Upper lobe of left lung (tissue), 6 donors: ENCODE measurements around the gene TUBB1. TPM values are rescaled to one million over a fixed set of nuclear protein-coding genes. Genes with fewer than 3 reads are reported as not detected.

Source experiments
- ATAC-seq, 2 donors: fragments of 200-7000 bp; cut with Tn5 transposase; one replicate each; pipeline ENCODE4 v1.9.1; 2022; ENCODE audit warnings: mild to moderate bottlenecking in 2 of 2, moderate library complexity in 2 of 2; ENCODE audit not compliant: low FRiP score in 2 of 2
- DNase-seq, 2 donors: peaks; one replicate each; pipeline ENCODE4 v3.0.0-alpha.2; 2019 to 2020
- H3K27ac ChIP-seq, 4 donors: fragments of 200-600 bp; sonication (generic); one replicate each; pipeline ENCODE4 v1.5.1; 2016 to 2019
- H3K27me3 ChIP-seq, 4 donors: fragments of 200-600 bp; sonication (generic); one replicate each; pipeline ENCODE4 v1.5.1; 2017 to 2019
- H3K36me3 ChIP-seq, 4 donors: fragments of 200-600 bp; sonication (generic); one replicate each; pipeline ENCODE4 v1.5.1; 2016 to 2019
- H3K4me1 ChIP-seq, 4 donors: fragments of 200-600 bp; sonication (generic); one replicate each; pipeline ENCODE4 v1.5.1; 2018 to 2019
- H3K4me3 ChIP-seq, 4 donors: fragments of 200-600 bp; sonication (generic); one replicate each; pipeline ENCODE4 v1.5.1; 2017 to 2019; ENCODE audit warnings: mild to moderate bottlenecking in 2 of 4, moderate library complexity in 1 of 4
- H3K9me3 ChIP-seq, 4 donors: fragments of 200-600 bp; sonication (generic); one replicate each; pipeline ENCODE4 v1.5.1; 2018 to 2019
- CTCF ChIP-seq, 6 experiments: fragments of 450-650 bp in 4 of 6; fragments of 200-600 bp in 2 of 6; sonication (generic) in 2 of 6; IDR thresholded peaks; one replicate each; pipeline ENCODE4 v1.5.1; 2016 to 2019; ENCODE audit warnings: antibody characterized with exemption in 6 of 6
- EP300 ChIP-seq, 4 donors: sonication (generic); formaldehyde crosslinking; IDR thresholded peaks; one replicate each; pipeline ENCODE4 v1.5.1; 2017; ENCODE audit warnings: antibody characterized with exemption in 4 of 4, control low read depth in 2 of 4
- POLR2A ChIP-seq, 4 donors: fragments of 450-650 bp; IDR thresholded peaks; one replicate each; pipeline ENCODE4 v1.5.1; 2016 to 2017; ENCODE audit warnings: antibody characterized with exemption in 4 of 4, mild to moderate bottlenecking in 2 of 4
- POLR2AphosphoS5 ChIP-seq, 2 donors: sonication (generic); formaldehyde crosslinking; IDR thresholded peaks; one replicate each; pipeline ENCODE4 v1.5.1; 2017; ENCODE audit warnings: antibody characterized with exemption in 2 of 2
- WGBS, 2 donors: methylation state at CpG; one replicate each; pipeline ENCODE4 v1.1.5; 2017 to 2018; 5-methylcytosine and 5-hydroxymethylcytosine counted together
- total RNA-seq, 6 donors: library from RNA; depleted of rRNA in 4 of 6; stranded (reverse); fragments of >200 nt in 4 of 6; gene quantifications; one replicate each; pipeline versions ENCODE4 v1.1.0 to v1.2.1, GENCODE V29; 2016 to 2021
- donor health status: DM: no; HTN: no; CAD: no; lungs with moderate emphysema.
- donor health status: DM: no; HTN: yes; CAD: no; lungs with severe emphysema.

The TUBB1 gene
- total RNA-seq, 6 donors from 2014 or later, result 1.5 to 9.3 (median 2.6) TPM

- no peak overlapping the region for H3K27ac ChIP-seq
- ATAC-seq, result no peak
- DNase-seq, result peak in 1 of 2 donors; percentile 63
- H3K4me3 ChIP-seq, result no peak overlapping the region
- no peaks in the 10 kb centered on the region for H3K9me3 ChIP-seq
- H3K4me1 ChIP-seq, result peaks cover 26 to 32% (median 28%) of the 10 kb centered on the region in 4 donors
- TF ChIP-seq EP300 (IDR thresholded peaks at IDR 0.05), result no peak
- no peak for TF ChIP-seq CTCF (IDR thresholded peaks at IDR 0.05)
- TF ChIP-seq POLR2AphosphoS5 (IDR thresholded peaks at IDR 0.05), result no peak
- no peak for TF ChIP-seq POLR2A (IDR thresholded peaks at IDR 0.05)
- peaks cover 22 to 65% (median 53%) of the 10 kb centered on the region in 4 donors for H3K36me3 ChIP-seq
- H3K27me3 ChIP-seq, result no peaks in the 10 kb centered on the region
- 88 to 89% methylated on average over 21 to 25 of the region's 27 CpGs for WGBS, 2 donors
Measured at GRCh38 chr20:59001449-59002171, 17.6 kb upstream of the TUBB1 start.

- peak overlapping the region in 1 of 4 donors; percentile 36 for H3K27ac ChIP-seq
- H3K27me3 ChIP-seq, result no peaks in the 10 kb centered on the region
- H3K9me3 ChIP-seq, result no peaks in the 10 kb centered on the region
- peaks cover 28 to 34% (median 30%) of the 10 kb centered on the region in 4 donors for H3K4me1 ChIP-seq
- no peak for TF ChIP-seq EP300 (IDR thresholded peaks at IDR 0.05)
- no peak for TF ChIP-seq CTCF (IDR thresholded peaks at IDR 0.05)
- no peak for TF ChIP-seq POLR2A (IDR thresholded peaks at IDR 0.05)
- no peak for TF ChIP-seq POLR2AphosphoS5 (IDR thresholded peaks at IDR 0.05)
- peaks cover 17 to 57% (median 46%) of the 10 kb centered on the region in 4 donors for H3K36me3 ChIP-seq
- H3K4me3 ChIP-seq, result no peak overlapping the region
- peak in 1 of 2 donors; percentile 47 for DNase-seq
- WGBS, 2 donors, result 93% methylated on average over 7 of the region's 8 CpGs
- no peak for ATAC-seq
Measured at GRCh38 chr20:59002388-59002787, 16.8 kb upstream of the TUBB1 start.

- no peaks in the 10 kb centered on the region for H3K9me3 ChIP-seq
- peaks cover 32 to 39% (median 35%) of the 10 kb centered on the region in 4 donors for H3K4me1 ChIP-seq
- no peaks in the 10 kb centered on the region for H3K27me3 ChIP-seq
- H3K36me3 ChIP-seq, result peaks cover 12 to 52% (median 41%) of the 10 kb centered on the region in 4 donors
- peak overlapping the region in 1 of 4 donors; percentile 36 for H3K27ac ChIP-seq
- no peak for ATAC-seq
- DNase-seq, result peak in 1 of 2 donors; percentile 33
- TF ChIP-seq POLR2AphosphoS5 (IDR thresholded peaks at IDR 0.05) (no peak), CTCF (IDR thresholded peaks at IDR 0.05) (no peak), POLR2A (IDR thresholded peaks at IDR 0.05) (no peak), EP300 (IDR thresholded peaks at IDR 0.05) (no peak)
- H3K4me3 ChIP-seq, result no peak overlapping the region
- WGBS, 2 donors, result 92 to 93% methylated on average over 15 to 17 of the region's 17 CpGs
Measured at GRCh38 chr20:59002874-59003399, 16.3 kb upstream of the TUBB1 start.

GRCh38 chr20:59003836-59004492 lies 15.3 kb upstream of the TUBB1 start:
- 71 to 80% methylated on average over 16 of the region's 16 CpGs for WGBS, 2 donors
- H3K4me3 ChIP-seq, result peak overlapping the region in 3 of 4 donors; percentile 69 to 89 (median 76)
- H3K27me3 ChIP-seq, result no peaks in the 10 kb centered on the region
- DNase-seq, result peak in 1 of 2 donors; percentile 27
- peaks cover 12 to 43% (median 32%) of the 10 kb centered on the region in 4 donors for H3K36me3 ChIP-seq
- peak overlapping the region; percentile 86 to 95 (median 92) for H3K27ac ChIP-seq
- no peaks in the 10 kb centered on the region for H3K9me3 ChIP-seq
- peaks cover 32 to 40% (median 35%) of the 10 kb centered on the region in 4 donors for H3K4me1 ChIP-seq
- TF ChIP-seq EP300 (IDR thresholded peaks at IDR 0.05) (no peak), POLR2A (IDR thresholded peaks at IDR 0.05) (no peak), POLR2AphosphoS5 (IDR thresholded peaks at IDR 0.05) (no peak), CTCF (IDR thresholded peaks at IDR 0.05) (no peak)
- ATAC-seq, result no peak
